RCC 7860 (cell line): ENCODE measurements around the gene PPARG.
"Not testable (repeated sequence)": the region's sequence is repeated elsewhere in the genome, so short reads cannot be mapped to it uniquely, and the experiment has no call there.

Experiments used
- DNase-seq: peaks from one replicate; pipeline ENCODE4 v3.0.0-alpha.2; 2015; ENCODE audit warnings: low spot score
- FAIRE-seq: peaks from 2 replicates; lab custom pipeline; 2012; peaks lifted over from hg19 to GRCh38; lab: Jason Lieb, UNC

Gene PPARG

GRCh38 chr3:12278566-12278965, 10.3 kb upstream of the PPARG start:
- FAIRE-seq: no peak
- DNase-seq: no peak

GRCh38 chr3:12279591-12280326, 9.1 kb upstream of the PPARG start:
- FAIRE-seq: no peak
- DNase-seq: no peak

GRCh38 chr3:12280357-12280806, 8.5 kb upstream of the PPARG start:
- no peak for FAIRE-seq
- DNase-seq: no peak

GRCh38 chr3:12284591-12284990, 4.3 kb upstream of the PPARG start:
- no peak for FAIRE-seq
- no peak for DNase-seq

- DNase-seq (no peak), FAIRE-seq (no peak)
Measured at GRCh38 chr3:12285003-12285555, 3.8 kb upstream of the PPARG start.

- not testable (repeated sequence) for DNase-seq, FAIRE-seq
Measured at GRCh38 chr3:12285779-12286178, 3.1 kb upstream of the PPARG start.

- DNase-seq: no peak
- no peak for FAIRE-seq
Measured at GRCh38 chr3:12286504-12286903, 2.4 kb upstream of the PPARG start.

- FAIRE-seq (no peak), DNase-seq (no peak)
Measured at GRCh38 chr3:12286927-12287726, 1.7 kb upstream of the PPARG start.

- FAIRE-seq: no peak
Measured at GRCh38 chr3:12287727-12288181, 1.1 kb upstream of the PPARG start.

GRCh38 chr3:12289524-12289923, 654 bp downstream of the PPARG start:
- FAIRE-seq (no peak), DNase-seq (no peak)

More at GRCh38 chr3:12287727-12288181, 1.1 kb upstream of the PPARG start:
- DNase-seq: no peak

- FAIRE-seq (no peak), DNase-seq (no peak)
Measured at GRCh38 chr3:12292770-12293169, 3.9 kb downstream of the PPARG start.

GRCh38 chr3:12294885-12295580, 6.2 kb downstream of the PPARG start:
- peak; percentile 84 for FAIRE-seq
- DNase-seq: peak; percentile 66

GRCh38 chr3:12296511-12296910, 7.6 kb downstream of the PPARG start:
- DNase-seq (no peak), FAIRE-seq (no peak)

GRCh38 chr3:12299026-12299425, 10.2 kb downstream of the PPARG start:
- DNase-seq (no peak), FAIRE-seq (no peak)

- peak; percentile 82 for FAIRE-seq
- DNase-seq: peak; percentile 69
Measured at GRCh38 chr3:12300137-12300536, 11.3 kb downstream of the PPARG start.

GRCh38 chr3:12301031-12301430, 12.2 kb downstream of the PPARG start:
- DNase-seq (no peak), FAIRE-seq (no peak)

- FAIRE-seq (no peak), DNase-seq (no peak)
Measured at GRCh38 chr3:12301513-12301912, 12.6 kb downstream of the PPARG start.

- FAIRE-seq: no peak
Measured at GRCh38 chr3:12302564-12302963, 13.7 kb downstream of the PPARG start.

GRCh38 chr3:12303534-12303933, 14.7 kb downstream of the PPARG start:
- FAIRE-seq (peak; percentile 87), DNase-seq (peak; percentile 85)

More at GRCh38 chr3:12302564-12302963, 13.7 kb downstream of the PPARG start:
- DNase-seq: no peak

- FAIRE-seq (no peak), DNase-seq (no peak)
Measured at GRCh38 chr3:12303993-12304392, 15.1 kb downstream of the PPARG start.

GRCh38 chr3:12307136-12307535, 18.3 kb downstream of the PPARG start:
- peak; percentile 17 for FAIRE-seq
- DNase-seq: peak; percentile 35
